Stimulated activated memory B cell treated with anti-CD40 and anti-IgM and Interleukin-4, amounts not matched to agents 10 μg/mL and 1 μg/mL and 100 μg/mL, for 72 hours (primary cell): ENCODE measurements around the gene PTPRN2.

Source experiments
- ATAC-seq: fragments of 150-1000 bp; cut with Tn5 transposase; 2 replicates; pipeline ENCODE4 v1.10.0; 2021
- H3K27ac Mint-ChIP-seq: one replicate; pipeline ENCODE4 v1.8.0; 2022; ENCODE audit warnings: mild to moderate bottlenecking, mixed read lengths
- H3K27me3 Mint-ChIP-seq: one replicate; pipeline ENCODE4 v1.8.0; 2022; ENCODE audit warnings: mixed read lengths
- H3K36me3 Mint-ChIP-seq: one replicate; pipeline ENCODE4 v1.8.0; 2022; ENCODE audit warnings: mixed read lengths
- H3K4me1 Mint-ChIP-seq: one replicate; pipeline ENCODE4 v1.8.0; 2022; ENCODE audit warnings: mixed read lengths
- H3K4me3 Mint-ChIP-seq: one replicate; pipeline ENCODE4 v1.8.0; 2022; ENCODE audit warnings: mild to moderate bottlenecking, moderate library complexity, mixed read lengths
- H3K9me3 Mint-ChIP-seq: one replicate; pipeline ENCODE4 v1.8.0; 2022; ENCODE audit warnings: mixed read lengths

Gene PTPRN2

DNA sequence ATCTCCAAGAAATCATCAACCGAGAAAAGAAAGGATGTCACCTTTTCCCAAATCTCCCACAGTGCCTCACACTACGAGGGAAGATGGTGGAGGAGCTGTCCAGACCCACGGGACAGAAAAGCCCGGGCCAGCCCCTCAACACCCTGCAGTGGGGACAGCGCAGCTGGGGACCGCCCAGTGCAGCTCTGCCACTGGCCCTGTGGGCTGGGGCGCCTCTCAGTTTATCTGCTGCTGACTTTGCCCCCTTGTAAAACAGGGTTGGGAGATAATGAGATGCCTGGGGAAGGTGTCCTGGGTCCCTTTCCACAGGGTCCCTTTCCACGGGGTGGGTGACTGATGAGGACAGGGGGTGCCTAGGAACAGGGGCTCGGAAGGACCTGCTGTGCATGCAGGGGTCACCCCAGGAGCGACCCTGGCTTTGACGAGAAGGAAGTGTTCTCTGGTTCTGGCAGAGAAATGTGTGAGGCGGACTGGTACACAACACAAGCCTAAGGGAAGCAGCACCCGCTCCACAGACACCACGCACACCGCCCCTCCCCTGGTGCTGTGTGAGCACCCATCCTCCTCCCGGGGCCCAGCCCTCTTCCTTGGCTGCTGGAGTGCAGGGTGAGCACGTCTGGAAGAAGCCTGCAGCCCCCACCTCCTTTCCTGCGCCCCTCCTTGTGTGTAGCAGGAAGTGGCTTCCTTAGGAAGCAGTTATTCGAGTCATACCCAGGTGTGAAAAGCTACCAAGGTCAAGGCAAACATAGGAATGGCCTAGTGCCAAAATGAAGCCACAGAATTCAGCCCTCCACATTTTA lies 911.0 kb downstream of the PTPRN2 start:
- H3K36me3 Mint-ChIP-seq: no peaks in the 10 kb centered on the region
- peaks cover 51% of the 10 kb centered on the region for H3K27me3 Mint-ChIP-seq
- no peak overlapping the region for H3K27ac Mint-ChIP-seq
- H3K4me1 Mint-ChIP-seq: no peaks in the 10 kb centered on the region
- no peaks in the 10 kb centered on the region for H3K9me3 Mint-ChIP-seq
- no peak for ATAC-seq
- no peak overlapping the region for H3K4me3 Mint-ChIP-seq

DNA sequence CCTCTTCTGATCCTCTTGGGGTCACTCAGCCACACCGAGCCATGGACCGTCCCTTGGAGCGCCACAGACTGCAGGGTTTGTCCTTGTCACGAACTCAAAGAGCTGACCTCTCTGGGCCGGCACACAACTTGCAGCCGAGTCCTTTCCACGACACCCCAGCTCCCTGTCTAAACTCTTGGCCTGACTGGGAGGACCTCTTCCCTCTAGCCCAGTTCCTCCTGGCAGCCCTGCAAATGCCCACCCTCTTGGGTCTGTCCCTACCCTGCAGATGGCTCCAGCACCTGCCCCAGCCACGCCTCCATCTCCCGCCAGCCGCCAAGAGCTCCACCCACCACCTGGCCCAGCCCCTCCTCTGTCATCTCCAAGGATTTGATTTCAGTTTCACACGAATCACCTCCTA lies 911.6 kb downstream of the PTPRN2 start:
- H3K4me1 Mint-ChIP-seq: no peaks in the 10 kb centered on the region
- no peak for ATAC-seq
- peaks cover 51% of the 10 kb centered on the region for H3K27me3 Mint-ChIP-seq
- no peak overlapping the region for H3K27ac Mint-ChIP-seq
- H3K36me3 Mint-ChIP-seq: no peaks in the 10 kb centered on the region
- no peaks in the 10 kb centered on the region for H3K9me3 Mint-ChIP-seq
- no peak overlapping the region for H3K4me3 Mint-ChIP-seq

- peaks cover 51% of the 10 kb centered on the region for H3K27me3 Mint-ChIP-seq
- H3K27ac Mint-ChIP-seq: no peak overlapping the region
- no peaks in the 10 kb centered on the region for H3K9me3 Mint-ChIP-seq
- no peaks in the 10 kb centered on the region for H3K4me1 Mint-ChIP-seq
- no peak for ATAC-seq
- no peaks in the 10 kb centered on the region for H3K36me3 Mint-ChIP-seq
- no peak overlapping the region for H3K4me3 Mint-ChIP-seq
These were observed 912.1 kb downstream of the PTPRN2 start for GRCh38 chr7:157675427-157675927.

DNA sequence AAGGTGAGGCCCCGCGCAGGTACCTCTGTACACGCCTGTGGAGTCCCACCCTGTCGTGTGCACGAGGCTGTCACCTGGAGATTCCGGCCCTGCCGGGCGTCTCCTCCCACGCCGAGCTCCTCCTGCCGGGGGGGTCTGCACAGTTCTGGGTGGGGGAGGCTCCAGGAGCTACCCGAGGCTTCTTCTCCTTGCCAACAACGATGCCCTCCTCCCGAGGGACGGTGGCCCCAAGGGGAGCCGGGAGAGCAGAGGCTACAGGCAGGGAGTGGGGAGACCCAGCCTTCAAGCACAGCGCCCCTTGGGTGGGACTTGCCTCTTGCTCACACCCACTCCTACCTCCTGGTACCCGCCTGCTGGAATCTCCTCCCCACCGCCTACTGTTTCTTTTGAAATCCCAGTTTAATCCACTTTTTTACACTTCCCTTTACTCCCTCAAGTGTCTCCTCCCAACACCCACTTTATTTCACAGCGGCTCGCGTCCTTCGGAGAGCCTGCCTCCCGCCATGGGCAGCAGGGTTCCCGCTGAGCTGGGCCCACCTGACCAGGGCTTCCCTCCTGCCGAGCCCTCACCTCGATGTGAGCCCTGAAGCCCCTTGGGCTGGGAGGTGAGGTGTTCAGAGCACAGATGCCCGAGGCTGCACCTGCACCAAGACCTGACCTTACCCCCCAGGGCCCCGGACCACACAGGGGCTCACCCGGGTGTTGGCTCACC lies 912.8 kb downstream of the PTPRN2 start:
- Mint-ChIP-seq H3K4me1 (no peaks in the 10 kb centered on the region), H3K36me3 (no peaks in the 10 kb centered on the region), H3K4me3 (no peak overlapping the region), H3K9me3 (no peaks in the 10 kb centered on the region), H3K27me3 (peaks cover 51% of the 10 kb centered on the region), H3K27ac (no peak overlapping the region)
- no peak for ATAC-seq

DNA sequence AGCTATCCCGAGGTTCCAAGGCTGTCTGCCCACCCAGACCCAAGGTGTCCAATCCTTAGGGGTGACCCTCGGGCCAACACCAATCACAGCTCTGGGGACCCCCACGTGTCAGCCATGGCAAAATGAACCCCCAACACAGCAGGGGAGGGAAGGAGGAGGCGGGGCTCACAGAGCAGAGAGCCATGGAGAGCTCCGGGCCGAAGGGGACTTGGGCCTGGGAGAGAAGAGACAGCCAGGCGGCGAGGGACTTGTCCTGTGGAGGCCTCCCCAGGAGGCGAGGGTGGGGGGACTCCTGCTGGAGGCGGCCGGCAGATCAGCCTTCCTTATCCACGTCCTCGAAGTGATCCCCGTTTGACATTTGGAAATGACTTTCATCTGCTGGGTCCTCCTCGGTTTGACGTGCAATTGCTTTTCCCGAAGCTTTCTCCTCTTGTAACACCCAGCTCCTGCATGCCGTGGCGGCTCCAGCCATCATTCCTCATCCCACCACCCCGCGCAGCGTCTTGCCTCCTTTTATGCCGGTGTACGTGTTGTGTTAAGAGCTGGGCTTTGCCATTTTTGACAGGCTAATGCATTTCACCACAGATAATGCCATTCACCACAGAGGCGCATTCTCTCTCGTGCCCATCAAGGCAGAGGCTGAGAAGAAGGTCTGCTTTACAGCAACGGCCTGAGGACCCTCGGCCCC lies 913.5 kb downstream of the PTPRN2 start:
- Mint-ChIP-seq H3K9me3 (no peaks in the 10 kb centered on the region), H3K36me3 (no peaks in the 10 kb centered on the region), H3K4me1 (no peaks in the 10 kb centered on the region), H3K4me3 (no peak overlapping the region), H3K27ac (no peak overlapping the region), H3K27me3 (peaks cover 54% of the 10 kb centered on the region)
- ATAC-seq: no peak

DNA sequence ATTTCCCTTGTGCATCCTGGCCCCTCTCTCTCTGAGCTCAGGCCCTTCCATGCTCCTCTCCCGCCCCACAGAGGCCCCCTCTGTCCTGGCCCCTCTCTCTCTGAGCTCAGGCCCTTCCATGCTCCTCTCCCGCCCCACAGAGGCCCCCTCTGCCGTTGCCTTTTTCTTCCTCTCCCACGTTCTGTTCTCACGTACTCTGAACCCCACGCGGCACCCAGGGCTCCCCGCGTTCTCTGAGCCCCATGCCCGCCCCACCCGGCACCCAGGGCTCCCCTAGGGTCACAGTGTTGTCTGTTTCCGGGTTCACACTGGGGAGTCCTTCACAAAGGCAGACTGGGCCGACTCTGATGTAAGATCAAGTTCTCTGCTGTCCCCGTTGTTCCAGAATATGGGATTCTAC lies 914.0 kb downstream of the PTPRN2 start:
- Mint-ChIP-seq H3K36me3 (no peaks in the 10 kb centered on the region), H3K27ac (no peak overlapping the region), H3K4me1 (no peaks in the 10 kb centered on the region), H3K27me3 (peaks cover 60% of the 10 kb centered on the region), H3K4me3 (no peak overlapping the region), H3K9me3 (no peaks in the 10 kb centered on the region)
- ATAC-seq: no peak

- Mint-ChIP-seq H3K4me1 (no peaks in the 10 kb centered on the region), H3K9me3 (no peaks in the 10 kb centered on the region), H3K27ac (no peak overlapping the region), H3K27me3 (peaks cover 56% of the 10 kb centered on the region), H3K36me3 (no peaks in the 10 kb centered on the region), H3K4me3 (no peak overlapping the region)
- no peak for ATAC-seq
These were observed 916.0 kb downstream of the PTPRN2 start for GRCh38 chr7:157671358-157672255.

- H3K27me3 Mint-ChIP-seq: peaks cover 51% of the 10 kb centered on the region
- no peaks in the 10 kb centered on the region for H3K9me3 Mint-ChIP-seq
- no peaks in the 10 kb centered on the region for H3K36me3 Mint-ChIP-seq
- H3K4me3 Mint-ChIP-seq: no peak overlapping the region
- ATAC-seq: no peak
- H3K4me1 Mint-ChIP-seq: no peaks in the 10 kb centered on the region
- H3K27ac Mint-ChIP-seq: no peak overlapping the region
These were observed 916.9 kb downstream of the PTPRN2 start for GRCh38 chr7:157670490-157671357.

- ATAC-seq: no peak
- H3K9me3 Mint-ChIP-seq: no peaks in the 10 kb centered on the region
- peaks cover 45% of the 10 kb centered on the region for H3K27me3 Mint-ChIP-seq
- H3K4me3 Mint-ChIP-seq: no peak overlapping the region
- no peaks in the 10 kb centered on the region for H3K4me1 Mint-ChIP-seq
- H3K36me3 Mint-ChIP-seq: no peaks in the 10 kb centered on the region
- no peak overlapping the region for H3K27ac Mint-ChIP-seq
These were observed 917.8 kb downstream of the PTPRN2 start for GRCh38 chr7:157669768-157670351.

DNA sequence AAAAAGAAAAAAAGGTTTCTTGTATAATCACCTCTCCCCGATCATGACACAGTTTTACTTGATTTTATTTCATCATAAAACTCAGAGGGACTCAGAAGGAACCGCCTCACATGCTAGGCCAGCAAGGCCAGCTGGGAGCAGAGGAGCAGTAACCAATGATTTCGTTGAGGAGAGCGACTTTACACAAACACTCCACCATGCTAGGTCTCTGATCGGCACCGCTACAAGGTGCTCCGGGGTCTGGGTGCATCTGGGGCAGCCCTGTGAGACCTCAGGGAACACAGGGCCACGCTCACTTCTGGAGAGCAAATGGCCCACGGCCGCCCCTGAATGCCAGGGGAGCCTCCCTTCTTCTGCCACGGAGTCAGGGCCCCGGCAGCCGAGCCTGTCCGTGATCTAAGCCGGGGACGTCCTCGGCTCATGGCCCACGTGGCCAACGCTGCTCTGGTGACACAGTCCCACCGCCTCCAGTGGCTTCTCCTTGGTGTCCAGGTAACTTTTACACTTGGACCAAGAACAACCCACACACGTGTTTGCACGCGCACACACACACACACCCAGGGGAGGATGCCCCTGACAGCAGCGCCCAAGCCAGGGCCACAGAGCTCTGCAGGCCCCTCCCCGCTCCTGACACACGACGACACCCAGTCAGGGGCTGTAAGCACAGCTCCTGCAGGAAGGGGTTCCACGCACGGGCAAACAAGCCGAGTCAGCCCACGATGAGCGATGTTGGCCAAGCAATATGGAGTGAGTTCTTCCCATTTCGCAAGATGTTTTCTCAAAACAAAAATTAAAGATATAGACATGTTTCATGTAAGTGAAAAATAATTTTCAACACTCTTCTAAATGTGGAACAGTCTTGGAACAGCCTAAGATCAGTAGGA lies 918.5 kb downstream of the PTPRN2 start:
- Mint-ChIP-seq H3K27ac (no peak overlapping the region), H3K9me3 (no peaks in the 10 kb centered on the region), H3K4me1 (no peaks in the 10 kb centered on the region), H3K4me3 (no peak overlapping the region), H3K36me3 (no peaks in the 10 kb centered on the region), H3K27me3 (peaks cover 41% of the 10 kb centered on the region)
- no peak for ATAC-seq

- H3K36me3 Mint-ChIP-seq: no peaks in the 10 kb centered on the region
- H3K27me3 Mint-ChIP-seq: peaks cover 41% of the 10 kb centered on the region
- ATAC-seq: no peak
- no peak overlapping the region for H3K27ac Mint-ChIP-seq
- H3K4me3 Mint-ChIP-seq: no peak overlapping the region
- H3K4me1 Mint-ChIP-seq: no peaks in the 10 kb centered on the region
- H3K9me3 Mint-ChIP-seq: no peaks in the 10 kb centered on the region
These were observed 919.3 kb downstream of the PTPRN2 start for GRCh38 chr7:157668221-157668883.

DNA sequence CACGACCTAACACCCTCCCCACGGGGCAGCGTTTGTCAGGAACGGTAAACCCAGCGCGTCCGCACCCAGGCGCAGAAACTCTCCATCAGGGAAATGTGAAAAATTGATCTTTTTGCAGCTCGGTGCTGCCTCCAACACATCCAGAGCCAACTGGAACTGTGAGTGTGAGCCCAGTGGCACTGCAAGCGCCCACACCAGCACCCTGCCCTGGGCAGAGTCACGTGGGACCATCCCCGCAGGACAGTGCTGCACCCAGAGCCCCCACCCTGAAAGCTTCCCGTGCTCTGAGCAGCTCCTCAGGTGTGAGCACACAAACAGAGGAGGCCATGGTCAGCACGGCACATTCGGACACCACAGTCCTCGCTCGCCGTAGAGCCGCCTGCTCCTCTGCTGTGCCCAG lies 919.9 kb downstream of the PTPRN2 start:
- no peaks in the 10 kb centered on the region for H3K36me3 Mint-ChIP-seq
- no peaks in the 10 kb centered on the region for H3K4me1 Mint-ChIP-seq
- H3K27me3 Mint-ChIP-seq: peaks cover 41% of the 10 kb centered on the region
- H3K9me3 Mint-ChIP-seq: no peaks in the 10 kb centered on the region
- no peak for ATAC-seq
- H3K4me3 Mint-ChIP-seq: no peak overlapping the region
- no peak overlapping the region for H3K27ac Mint-ChIP-seq

- Mint-ChIP-seq H3K4me3 (no peak overlapping the region), H3K4me1 (no peaks in the 10 kb centered on the region), H3K9me3 (no peaks in the 10 kb centered on the region), H3K36me3 (no peaks in the 10 kb centered on the region), H3K27ac (no peak overlapping the region), H3K27me3 (peaks cover 41% of the 10 kb centered on the region)
- no peak for ATAC-seq
These were observed 920.4 kb downstream of the PTPRN2 start for GRCh38 chr7:157667261-157667660.
